ENCODE measurements around the gene PIGR. TPM values are rescaled to one million over a fixed set of nuclear protein-coding genes. Genes with fewer than 3 reads are reported as not detected.

Gene PIGR
- total and polyA plus RNA-seq, 9 of the 15 experiments (the other 6 are each of a cell fraction or from before 2014, with no cell fraction given) = 0.01 to 1.5 (median 0.03) TPM; not detected in 4

DNA sequence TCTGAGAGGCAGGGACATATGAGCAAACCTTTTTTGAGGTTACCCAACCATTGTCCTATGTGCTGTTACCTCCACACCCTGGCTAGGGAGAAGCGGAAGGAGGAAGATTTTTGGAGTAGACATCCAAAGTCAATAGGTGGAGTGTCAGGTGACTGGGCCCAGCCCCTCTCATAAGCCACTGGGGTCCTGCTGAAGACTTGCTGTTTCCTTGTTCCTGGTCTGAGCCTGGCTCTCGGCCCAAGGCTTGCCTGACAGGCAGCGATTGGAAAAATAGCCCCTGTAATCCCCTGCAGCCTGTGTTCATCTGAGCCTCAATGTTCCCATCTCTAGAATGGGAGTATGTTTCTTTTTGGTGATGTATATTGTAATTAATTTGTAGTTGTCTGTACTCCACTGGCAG lies 6.9 kb upstream of the PIGR start:
- Histone ChIP-seq H3K4me1 (replicated peaks in 1 of 2; ENCODE audit: control insufficient read depth in 2 of 2, insufficient read depth in 2 of 2, low read length in 2 of 2) (peaks cover 6 to 22% of the 10 kb centered on the region in 2 experiments; a peak in 4 of 5 replicates), H3K4me2 (ENCODE audit: insufficient read depth, low read length) (no peak overlapping the region), H3K4me3 (no peak overlapping the region), H3K27me3 (ENCODE audit: control insufficient read depth in 2 of 2, insufficient read depth in 2 of 2, low read length in 2 of 2) (no peaks in the 10 kb centered on the region), H3K9me1 (ENCODE audit: control insufficient read depth, insufficient read depth, low read length) (no peaks in the 10 kb centered on the region), H3K9me3 (replicated peaks; ENCODE audit: control insufficient read depth, insufficient read depth, low read depth, low read length) (no peaks in the 10 kb centered on the region), H3K36me3 (ENCODE audit: control insufficient read depth, insufficient read depth, low read length) (no peaks in the 10 kb centered on the region), H3K27ac (ENCODE audit: extremely low read depth, low read depth, low read length) (no peak overlapping the region), H2AFZ (ENCODE audit: low read depth, low read length) (no peak overlapping the region), H3K79me2 (ENCODE audit: control insufficient read depth, insufficient read depth, low read length) (no peaks in the 10 kb centered on the region), H3K9ac (ENCODE audit: insufficient read depth in 1 of 2, low read depth in 2 of 2, low read length in 2 of 2) (no peak overlapping the region), H4K20me1 (replicated peaks; ENCODE audit: control insufficient read depth, insufficient read depth, low read length) (no peaks in the 10 kb centered on the region)
- POLR2A ChIA-PET = interaction anchor here (1.0 to 2.9 kb wide), 4 partner anchors 10 to 21 kb away, joined by 3 to 14 read pairs (median 7); no protein-coding TSS in a partner anchor
- ATAC-seq (no peak), FAIRE-seq (no peak), DNase-seq (ENCODE audit: extremely low read depth in 1 of 4, low spot score in 3 of 4) (peak in 1 of 4 experiments; percentile 27)
- BruUV-seq (replicated peaks) = no TSS peak
- in situ Hi-C loops (cut with MboI) (no loop called here), intact Hi-C loops (cut with micrococcal nuclease) (no loop called here)
- CTCF ChIA-PET (ENCODE audit: low intra/inter-chr PET ratio) = no interaction called here
- 24% methylated on average over 3 of the region's 3 CpGs for WGBS (ENCODE audit: insufficient coverage, low coverage, missing lambda C conversion rate)
- no peak for TF ChIP-seq ZKSCAN3 (CRISPR knock-in tag; IDR thresholded peaks at IDR 0.05)
- TF ChIP-seq, protein P1, sequence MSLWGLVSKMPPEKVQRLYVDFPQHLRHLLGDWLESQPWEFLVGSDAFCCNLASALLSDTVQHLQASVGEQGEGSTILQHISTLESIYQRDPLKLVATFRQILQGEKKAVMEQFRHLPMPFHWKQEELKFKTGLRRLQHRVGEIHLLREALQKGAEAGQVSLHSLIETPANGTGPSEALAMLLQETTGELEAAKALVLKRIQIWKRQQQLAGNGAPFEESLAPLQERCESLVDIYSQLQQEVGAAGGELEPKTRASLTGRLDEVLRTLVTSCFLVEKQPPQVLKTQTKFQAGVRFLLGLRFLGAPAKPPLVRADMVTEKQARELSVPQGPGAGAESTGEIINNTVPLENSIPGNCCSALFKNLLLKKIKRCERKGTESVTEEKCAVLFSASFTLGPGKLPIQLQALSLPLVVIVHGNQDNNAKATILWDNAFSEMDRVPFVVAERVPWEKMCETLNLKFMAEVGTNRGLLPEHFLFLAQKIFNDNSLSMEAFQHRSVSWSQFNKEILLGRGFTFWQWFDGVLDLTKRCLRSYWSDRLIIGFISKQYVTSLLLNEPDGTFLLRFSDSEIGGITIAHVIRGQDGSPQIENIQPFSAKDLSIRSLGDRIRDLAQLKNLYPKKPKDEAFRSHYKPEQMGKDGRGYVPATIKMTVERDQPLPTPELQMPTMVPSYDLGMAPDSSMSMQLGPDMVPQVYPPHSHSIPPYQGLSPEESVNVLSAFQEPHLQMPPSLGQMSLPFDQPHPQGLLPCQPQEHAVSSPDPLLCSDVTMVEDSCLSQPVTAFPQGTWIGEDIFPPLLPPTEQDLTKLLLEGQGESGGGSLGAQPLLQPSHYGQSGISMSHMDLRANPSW (CRISPR knock-in tag; IDR thresholded peaks at IDR 0.05) = no peak
- TF ChIP-seq RBM25 (IDR thresholded peaks at IDR 0.05; ENCODE audit: low read depth, low read length, severe bottlenecking) = peak; percentile 84
- TF ChIP-seq KDM2B (CRISPR knock-in tag; IDR thresholded peaks at IDR 0.05) = no peak
- TF ChIP-seq ZNF77 (CRISPR knock-in tag; IDR thresholded peaks at IDR 0.05) = no peak
- TF ChIP-seq ZNF121 (CRISPR knock-in tag; conservative IDR thresholded peaks at IDR 0.05) = no peak; the same call in 1 of the 2 replicates
- TF ChIP-seq NELFE (IDR thresholded peaks at IDR 0.05; ENCODE audit: insufficient read depth, insufficient read length) = no peak
- peak; percentile 91 for TF ChIP-seq ADNP (tag; IDR thresholded peaks at IDR 0.05)
- no peak for TF ChIP-seq LARP7 (IDR thresholded peaks at IDR 0.05)
- TF ChIP-seq, protein P2, sequence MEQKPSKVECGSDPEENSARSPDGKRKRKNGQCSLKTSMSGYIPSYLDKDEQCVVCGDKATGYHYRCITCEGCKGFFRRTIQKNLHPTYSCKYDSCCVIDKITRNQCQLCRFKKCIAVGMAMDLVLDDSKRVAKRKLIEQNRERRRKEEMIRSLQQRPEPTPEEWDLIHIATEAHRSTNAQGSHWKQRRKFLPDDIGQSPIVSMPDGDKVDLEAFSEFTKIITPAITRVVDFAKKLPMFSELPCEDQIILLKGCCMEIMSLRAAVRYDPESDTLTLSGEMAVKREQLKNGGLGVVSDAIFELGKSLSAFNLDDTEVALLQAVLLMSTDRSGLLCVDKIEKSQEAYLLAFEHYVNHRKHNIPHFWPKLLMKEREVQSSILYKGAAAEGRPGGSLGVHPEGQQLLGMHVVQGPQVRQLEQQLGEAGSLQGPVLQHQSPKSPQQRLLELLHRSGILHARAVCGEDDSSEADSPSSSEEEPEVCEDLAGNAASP (IDR thresholded peaks at IDR 0.05) = no peak
- peak; percentile 55; the same call in 1 of the 2 replicates for TF ChIP-seq CBX1 (IDR thresholded peaks at IDR 0.05; ENCODE audit: low read depth)
- TF ChIP-seq ZNF584 (CRISPR knock-in tag; IDR thresholded peaks at IDR 0.05; ENCODE audit: low read depth) = no peak
- TF ChIP-seq KDM1A (IDR thresholded peaks at IDR 0.05) = peak; percentile 79 to 82
- peak in 1 of 2 experiments; percentile 77; a peak in 3 of 4 replicates for TF ChIP-seq RCOR1 (IDR thresholded peaks at IDR 0.05; ENCODE audit: borderline replicate concordance in 1 of 2, low read depth in 2 of 2, low read length in 2 of 2)
- TF ChIP-seq PTBP1 (IDR thresholded peaks at IDR 0.05; ENCODE audit: low read depth, low read length) = 0 out of 2 replicates have a peak, but pooled peaks have one; percentile 57
- no peak for TF ChIP-seq MCM5 (IDR thresholded peaks at IDR 0.05; ENCODE audit: low read depth)
- peak; percentile 94 for TF ChIP-seq CHD4 (IDR thresholded peaks at IDR 0.05; ENCODE audit: insufficient read depth, insufficient replicate concordance, low read depth, low read length, poor library complexity, severe bottlenecking)
- TF ChIP-seq SMARCA5 (IDR thresholded peaks at IDR 0.05) = peak; percentile 79
- TF ChIP-seq CBX3 (IDR thresholded peaks at IDR 0.05; ENCODE audit: borderline replicate concordance in 1 of 2, low read length in 2 of 2) = peak in 1 of 2 experiments; percentile 36; a peak in 1 of 3 replicates
- peak; percentile 97 for TF ChIP-seq BCOR (IDR thresholded peaks at IDR 0.05)
- TF ChIP-seq ZNF239 (CRISPR knock-in tag; IDR thresholded peaks at IDR 0.05) = no peak
- no peak for TF ChIP-seq THRAP3 (IDR thresholded peaks at IDR 0.05; ENCODE audit: borderline replicate concordance)
- no peak for TF ChIP-seq SNRNP70 (optimal IDR thresholded peaks at IDR 0.05; ENCODE audit: low read depth, low read length)
